Hematopoietic multipotent progenitor cell (in vitro differentiated cells): Measurements from ENCODE around the gene TMEM150C. TPM values are rescaled to one million over a fixed set of nuclear protein-coding genes. Genes with fewer than 3 reads are reported as not detected.
"Not testable (repeated sequence)": the region's sequence is repeated elsewhere in the genome, so short reads cannot be mapped to it uniquely, and the experiment has no call there.

Source experiments
- DNase-seq, 3 donors: peaks; one replicate each; pipeline ENCODE4 v3.0.0-alpha.2; 2011 to 2015; ENCODE audit warnings: low read depth in 2 of 3, low spot score in 2 of 3
- total RNA-seq: library from RNA; depleted of rRNA; stranded (reverse); fragments of >200 nt; gene quantifications from one replicate; pipeline ENCODE4 v1.2.3, GENCODE V29; 2012

Gene TMEM150C
- total RNA-seq, 1 donor = 8.6 TPM

DNA sequence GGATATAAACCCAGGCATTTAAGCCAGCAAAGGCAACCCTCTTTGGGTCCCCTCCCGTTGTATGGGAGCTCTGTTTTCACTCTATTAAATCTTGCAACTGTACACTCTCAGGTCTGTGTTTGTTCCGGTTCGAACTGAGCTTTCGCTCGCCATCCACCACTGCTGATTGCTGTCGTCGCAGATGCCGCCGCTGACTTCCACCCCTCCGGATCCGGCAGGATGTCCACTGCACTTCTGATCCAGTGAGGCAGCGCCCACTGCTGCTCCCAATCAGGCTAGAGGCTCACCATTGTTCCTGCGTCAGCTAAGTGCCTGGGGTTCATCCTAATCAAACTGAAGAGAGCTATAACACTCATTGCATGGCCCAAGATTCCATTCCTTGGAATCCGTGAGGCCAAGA, 82.2 kb downstream of the TMEM150C start:
- no peak for DNase-seq

DNA sequence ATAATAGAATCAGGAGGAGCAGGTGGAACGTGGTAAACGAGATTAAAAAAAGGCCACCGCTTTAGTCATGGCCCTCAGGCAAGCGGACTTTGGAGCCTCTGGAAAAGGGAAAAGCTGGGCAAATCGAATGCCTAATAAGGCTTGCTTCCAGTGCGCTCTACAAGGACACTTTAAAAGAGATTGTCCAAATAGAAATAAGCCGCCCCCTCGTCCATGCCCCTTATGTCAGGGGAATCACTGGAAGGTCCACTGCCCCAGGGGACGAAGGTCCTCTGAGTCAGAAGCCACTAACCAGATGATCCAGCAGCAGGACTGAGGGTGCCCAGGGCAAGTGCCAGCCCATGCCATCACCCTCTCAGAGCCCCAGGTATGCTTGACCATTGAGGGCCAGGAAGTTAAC, 84.3 kb downstream of the TMEM150C start:
- not testable (repeated sequence) for DNase-seq

DNA sequence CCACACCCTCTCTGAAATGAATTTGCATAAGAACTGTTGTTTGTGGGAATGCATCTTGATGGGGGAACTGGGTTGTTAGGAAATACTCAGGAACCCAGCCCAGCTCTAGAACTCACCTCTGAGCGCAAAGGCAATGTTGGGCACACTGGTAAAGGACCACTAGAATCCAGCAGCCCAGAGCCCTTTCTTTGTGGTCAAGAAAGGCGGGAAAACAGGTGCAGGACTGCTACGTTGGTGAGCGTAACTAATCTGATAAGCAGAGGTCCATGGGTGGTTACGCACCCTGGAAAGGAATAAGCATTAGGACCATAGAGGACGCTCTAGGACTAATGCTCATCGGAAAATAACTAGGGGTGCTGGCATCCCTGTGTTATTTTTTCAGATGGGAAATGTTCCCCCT, 85.9 kb downstream of the TMEM150C start:
- not testable (repeated sequence) for DNase-seq

DNA sequence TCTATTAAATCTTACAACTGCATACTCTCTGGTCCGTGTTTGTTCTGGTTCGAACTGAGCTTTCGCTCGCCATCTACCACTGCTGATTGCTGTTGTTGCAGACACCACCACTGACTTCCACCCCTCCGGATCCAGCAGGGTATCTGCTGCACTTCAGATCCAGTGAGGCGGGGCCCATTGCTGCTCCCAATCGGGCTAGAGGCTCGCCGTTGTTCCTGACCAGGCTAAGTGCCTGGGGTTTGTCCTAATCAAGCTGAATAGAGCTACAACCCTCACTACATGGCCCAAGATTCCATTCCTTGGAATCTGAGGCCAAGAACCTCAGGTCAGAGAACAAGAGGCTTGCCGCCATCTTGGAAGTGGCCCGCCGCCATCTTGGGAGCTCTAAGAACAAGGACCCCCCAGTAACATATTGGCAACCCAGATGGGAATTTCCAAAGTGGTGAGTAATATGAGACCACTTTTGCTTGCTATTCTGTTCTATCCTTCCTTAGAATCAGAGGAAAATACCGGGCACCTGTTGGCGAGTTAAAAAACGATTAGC, 88.1 kb downstream of the TMEM150C start:
- no peak for DNase-seq

DNA sequence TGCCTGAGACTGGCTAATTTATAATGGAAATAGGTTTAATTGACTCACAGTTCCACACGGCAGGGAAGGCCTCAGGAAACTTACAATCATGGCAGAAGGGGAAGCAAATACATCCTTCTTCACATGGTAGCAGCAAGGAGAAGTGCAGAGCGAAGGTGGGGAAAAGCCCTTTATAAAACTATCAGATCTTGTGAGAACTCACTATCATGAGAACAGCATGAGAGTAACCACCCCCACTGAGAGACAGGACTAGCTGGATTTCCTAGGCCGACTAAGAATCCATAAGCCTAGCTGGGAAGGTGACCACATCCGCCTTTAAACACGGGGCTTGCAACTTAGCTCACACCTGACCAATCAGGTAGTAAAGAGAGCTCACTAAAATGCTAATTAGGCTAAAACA, 88.7 kb downstream of the TMEM150C start:
- DNase-seq = not testable (repeated sequence)

DNA sequence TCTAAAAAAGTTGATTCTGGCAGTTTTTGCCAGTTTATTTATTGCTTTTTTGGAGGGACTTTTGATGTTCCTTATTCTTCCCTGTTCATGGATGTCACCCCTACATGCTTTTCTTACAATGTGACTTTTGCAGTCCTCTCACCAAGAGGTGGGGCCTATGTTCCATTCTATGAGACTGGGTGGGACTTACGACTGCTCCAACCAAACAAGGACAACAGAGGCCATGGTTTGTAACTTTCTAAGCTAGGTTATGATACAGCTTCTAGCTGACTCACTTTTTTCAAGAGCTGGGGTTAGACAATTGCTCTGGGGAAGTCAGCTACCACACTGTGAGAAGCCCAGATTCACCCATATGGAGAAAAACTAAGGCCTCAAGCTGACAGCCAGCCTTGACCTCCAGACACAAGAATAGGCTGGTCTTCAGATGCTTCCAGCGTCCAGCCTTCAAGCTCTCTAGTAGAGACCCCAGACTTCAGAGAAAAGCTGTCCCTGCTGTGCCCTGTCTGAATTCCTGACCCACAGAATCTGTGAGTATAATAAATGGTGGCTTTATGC, 91.9 kb downstream of the TMEM150C start:
- DNase-seq = no peak

DNA sequence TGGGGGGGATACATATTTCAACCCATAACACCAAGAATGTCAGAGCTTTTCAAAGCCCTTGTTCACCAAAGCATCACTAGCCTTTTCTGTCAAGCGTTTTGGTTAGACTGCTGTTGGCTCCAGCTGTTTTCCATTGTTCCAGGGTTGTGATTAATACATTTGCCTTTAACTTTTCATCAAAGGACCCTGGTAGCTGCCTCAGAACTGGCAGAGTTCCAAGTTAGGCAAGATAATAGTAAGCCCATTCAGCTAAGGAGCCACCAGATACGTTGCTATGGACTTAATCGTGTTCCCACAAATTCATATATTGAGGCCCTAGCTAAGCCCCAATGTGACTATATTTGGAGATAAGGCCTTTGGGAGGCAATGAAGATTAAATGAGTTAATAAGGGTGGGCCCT, 94.3 kb downstream of the TMEM150C start:
- DNase-seq = no peak

DNA sequence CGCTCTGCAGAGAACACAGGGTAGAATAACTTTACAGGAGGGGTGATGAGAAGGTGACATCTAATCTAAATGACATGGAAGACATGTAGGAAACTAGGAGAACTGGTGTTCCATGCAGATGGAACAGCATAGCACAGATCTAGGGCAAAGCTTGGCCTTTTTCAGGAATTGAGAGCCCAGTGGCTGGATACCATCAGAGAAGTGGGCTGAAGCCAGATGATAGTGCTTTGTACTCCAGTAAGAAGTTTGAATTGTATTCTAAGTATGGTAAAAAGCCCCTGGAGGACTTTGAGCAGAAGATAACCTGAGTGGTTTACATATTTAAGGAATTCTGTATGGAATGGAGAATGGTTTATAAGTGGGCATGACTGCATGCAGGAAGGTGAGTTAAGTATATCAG, 98.6 kb downstream of the TMEM150C start:
- DNase-seq = no peak

DNA sequence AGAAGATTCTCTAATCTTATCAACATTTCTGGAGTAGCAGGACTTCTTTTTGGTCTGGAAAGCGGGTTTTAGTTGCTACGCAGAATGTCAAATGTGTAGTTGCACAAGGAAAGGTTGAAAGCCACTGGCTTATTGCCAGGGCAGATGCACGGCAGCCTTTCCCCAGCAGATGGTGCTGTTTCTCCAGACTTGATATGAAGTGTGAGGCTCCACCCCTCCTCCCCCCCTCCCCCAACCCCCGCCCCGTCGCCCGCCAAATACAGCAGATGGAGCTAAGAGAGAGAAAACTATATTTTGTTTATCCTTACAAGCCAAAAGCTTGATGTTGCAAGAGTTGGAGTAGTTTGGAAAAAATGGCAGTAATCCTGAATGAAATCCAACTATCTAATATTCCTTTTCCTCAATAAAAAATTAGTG, 99.4 kb downstream of the TMEM150C start:
- DNase-seq = peak; percentile 66 to 92 (median 80)

DNA sequence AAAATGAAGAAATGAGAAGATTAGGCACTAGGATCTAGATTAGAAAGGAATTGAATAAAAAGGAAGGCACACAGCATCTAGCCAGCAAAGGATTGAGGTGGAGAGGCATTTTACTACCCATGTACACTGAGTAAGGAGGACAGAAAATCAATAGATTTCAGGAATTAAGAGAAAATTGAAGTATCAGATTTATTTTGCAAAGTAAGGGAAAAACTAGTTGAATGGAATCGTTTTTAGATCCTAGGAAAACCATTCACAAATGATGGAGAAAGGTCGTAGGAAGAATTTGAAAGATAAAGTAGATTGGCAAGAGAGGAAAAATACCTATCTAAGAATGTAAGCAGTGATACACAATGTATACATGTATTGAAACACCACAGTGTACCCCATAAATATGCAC, 100.1 kb downstream of the TMEM150C start:
- DNase-seq = no peak

DNA sequence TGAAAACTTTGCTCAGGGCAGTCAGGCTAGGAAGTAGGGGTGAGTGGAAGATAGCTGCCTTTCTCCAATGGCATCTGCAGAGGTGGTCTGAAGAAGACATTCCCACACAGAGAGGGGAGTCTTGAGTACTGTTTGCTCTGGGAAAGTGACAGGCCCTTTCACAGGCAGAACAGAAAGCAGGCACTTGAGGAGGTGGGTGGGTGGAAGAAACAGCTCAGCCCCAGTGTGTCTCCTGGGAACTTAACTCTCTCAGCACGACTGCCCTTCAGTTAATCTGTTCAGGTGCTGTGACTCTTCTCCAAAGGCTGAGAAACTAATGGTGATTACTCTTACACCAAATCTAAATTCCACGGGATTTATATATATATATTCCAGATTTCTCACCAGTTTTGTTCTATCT, 103.1 kb downstream of the TMEM150C start:
- DNase-seq = no peak

DNA sequence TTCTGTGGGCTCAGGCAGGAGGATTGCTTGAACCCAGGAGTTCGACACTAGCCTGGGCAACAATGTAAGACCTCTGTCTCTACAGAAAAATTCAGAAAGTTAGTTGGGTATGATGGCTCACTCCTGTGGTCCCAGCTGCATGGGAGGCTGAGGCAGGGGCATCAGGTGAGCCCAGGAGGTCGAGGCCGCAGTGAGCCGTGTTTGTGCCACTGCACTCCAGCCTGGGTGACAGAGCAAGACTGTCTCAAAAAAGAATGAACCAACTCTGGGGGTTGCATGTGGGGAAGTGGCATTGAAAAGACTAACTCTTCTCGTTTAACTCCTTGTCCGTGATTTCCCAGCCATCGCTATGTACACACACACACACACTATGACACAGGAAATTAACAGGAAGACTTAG, 104.5 kb downstream of the TMEM150C start:
- no peak for DNase-seq

DNA sequence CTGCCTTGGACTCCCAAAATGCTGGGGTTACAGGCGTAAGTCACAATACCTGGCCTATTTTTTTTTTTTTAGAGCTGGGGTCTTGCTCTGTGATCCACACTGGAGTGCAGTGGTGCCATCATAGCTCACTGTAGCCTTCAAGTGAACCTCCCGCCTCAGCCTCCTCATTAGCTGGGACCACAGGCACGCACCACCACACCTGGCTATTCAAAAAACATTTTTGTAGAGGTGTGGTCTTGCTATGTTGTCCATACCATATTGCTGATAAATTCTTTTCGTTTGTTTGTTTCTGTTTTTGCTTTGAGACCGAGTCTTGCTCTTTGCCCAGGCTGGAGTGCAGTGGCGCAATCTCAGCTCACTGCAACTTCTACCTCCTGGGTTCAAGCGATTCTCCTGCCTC, 109.8 kb downstream of the TMEM150C start:
- no peak for DNase-seq

DNA sequence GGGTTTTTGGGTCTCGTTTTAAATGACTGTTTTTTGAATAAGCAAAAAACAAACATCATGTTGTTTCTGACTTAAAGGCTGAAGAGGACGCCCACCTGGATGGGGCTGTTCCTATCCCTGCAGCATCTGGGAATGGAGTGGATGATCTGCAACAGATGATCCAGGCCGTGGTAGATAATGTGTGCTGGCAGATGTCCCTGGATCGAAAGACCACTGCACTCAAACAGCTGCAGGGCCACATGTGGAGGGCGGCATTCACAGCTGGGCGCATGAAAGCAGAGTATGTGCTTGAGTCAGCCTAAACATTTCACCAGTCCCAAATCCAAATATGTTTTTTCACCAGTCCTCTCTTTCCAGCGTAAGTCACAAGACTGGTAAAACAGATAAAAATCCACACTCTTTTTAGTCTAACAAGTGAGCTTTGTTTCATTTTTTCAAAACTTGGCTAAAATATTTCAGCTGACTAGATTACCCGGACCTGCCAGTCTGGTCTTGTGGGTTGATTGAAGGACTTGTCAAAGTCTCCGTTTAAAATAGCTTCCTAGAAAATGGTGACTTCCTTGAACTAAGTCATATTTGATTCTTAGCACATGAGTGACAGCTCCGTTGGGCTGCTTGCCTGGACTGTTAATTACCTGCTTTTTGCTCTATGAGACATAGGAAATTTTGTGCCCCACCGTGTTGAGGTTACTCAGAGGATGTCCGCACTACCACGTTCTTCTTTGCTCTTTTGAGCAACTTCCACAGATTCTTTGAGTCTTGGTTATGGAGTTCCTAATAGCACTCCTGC, 110.6 kb downstream of the TMEM150C start:
- no peak for DNase-seq

DNA sequence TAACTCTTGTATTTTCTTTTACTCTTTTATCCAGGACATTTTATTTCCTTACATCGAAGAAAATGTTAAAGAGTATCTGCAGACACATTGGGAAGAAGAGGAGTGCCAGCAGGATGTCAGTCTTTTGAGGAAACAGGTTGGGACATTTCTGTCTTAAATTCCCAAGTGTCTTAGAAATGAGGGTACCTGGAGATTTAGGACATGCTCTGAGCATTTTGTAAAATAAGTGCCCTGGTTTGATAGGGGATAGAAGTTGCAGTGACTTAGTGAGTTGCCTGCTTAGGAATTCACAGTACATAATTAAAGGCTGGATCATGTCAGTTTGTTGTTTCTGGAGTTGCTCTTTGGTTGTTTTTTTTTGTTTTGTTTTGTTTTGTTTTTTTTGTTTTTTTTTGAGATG, 113.9 kb downstream of the TMEM150C start:
- no peak for DNase-seq

DNA sequence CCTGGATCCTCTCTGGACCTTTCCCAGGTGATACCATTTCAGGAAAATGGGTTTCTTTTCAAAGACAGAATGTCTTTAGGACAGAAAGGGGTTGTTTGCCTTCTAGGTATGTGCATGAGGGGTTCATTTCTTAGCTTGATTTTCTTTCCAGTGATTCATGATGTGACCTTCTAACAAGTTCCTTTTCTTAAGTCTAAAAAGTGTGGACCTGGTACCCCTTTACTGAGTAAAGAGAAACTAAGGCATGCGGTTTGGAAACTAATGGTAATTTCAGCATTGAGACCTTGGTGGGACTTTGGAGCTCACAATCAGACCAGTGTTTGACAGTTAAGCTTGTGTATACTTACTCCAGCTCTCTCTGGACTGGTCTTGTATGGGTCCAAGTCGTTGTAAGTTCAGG, 122.7 kb downstream of the TMEM150C start:
- no peak for DNase-seq

DNA sequence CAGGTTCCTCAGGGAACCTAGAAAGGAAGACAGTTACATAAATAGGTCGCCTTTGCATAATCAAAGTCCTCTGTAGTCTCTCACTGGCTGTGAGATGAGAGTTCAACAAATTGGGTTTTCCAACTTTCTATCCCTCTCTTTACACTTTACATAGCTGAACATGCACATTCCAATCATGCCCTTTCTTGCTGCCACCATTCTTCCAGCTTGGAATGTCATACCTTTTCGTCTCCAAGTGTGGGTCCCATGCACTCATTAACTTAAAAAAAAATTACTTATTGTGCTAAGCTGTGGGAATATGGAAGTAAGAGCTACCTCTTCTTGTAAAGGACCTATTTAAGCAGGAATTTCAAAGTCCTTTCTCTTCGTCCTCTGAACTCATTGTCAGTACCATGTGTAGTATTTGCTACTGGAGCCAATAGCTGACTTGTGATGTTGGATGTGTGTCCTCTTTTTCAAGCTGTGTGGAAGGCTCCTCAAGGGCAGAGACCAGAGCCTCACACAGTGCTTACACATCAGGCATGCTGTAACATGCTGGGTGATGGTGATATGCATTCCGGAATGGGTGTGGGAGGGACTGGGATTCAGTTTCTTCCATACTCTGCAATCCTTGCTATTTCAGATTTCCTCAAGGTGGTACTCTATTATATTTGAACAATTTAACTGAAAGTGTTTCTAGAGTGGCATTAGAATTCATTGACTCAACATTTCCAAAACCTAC, 124.3 kb downstream of the TMEM150C start:
- DNase-seq = no peak

DNA sequence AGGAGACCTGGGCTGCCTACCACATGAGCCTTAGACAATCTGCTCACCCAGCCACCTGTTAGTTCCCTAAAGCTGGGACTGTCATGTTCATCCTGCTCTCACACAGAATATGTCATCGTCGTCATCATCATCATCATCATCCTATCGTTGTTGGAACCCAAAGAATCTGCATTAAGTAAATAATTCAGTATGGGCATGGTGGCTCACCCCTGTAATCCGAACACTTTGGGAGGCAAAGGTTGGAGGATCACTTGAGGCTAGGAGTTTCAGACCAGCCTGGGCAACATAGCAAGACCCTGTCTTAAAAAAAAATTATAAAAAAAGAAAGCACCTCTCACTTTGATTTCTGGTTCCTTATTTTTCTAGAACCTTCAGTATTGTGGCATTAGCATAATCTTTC, 125.0 kb downstream of the TMEM150C start:
- DNase-seq = no peak

DNA sequence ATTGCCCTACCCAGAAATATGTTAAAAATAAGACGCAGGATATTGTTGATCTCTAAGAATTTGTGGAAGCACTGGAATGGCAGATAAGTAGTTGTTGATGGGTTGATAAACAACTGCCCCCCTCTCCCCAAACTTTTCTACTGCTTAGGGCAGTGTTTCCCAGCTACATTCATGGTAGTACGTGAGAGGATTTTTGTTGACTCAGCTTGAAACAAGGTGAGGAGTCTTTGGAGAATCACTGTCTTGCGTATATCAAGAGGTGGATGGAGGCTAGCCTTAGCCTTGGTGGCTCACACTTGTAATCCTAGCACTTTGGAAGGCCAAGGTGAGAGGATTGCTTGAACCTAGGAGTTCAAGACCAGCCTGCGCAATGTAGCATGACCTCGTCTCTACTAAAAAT, 125.7 kb downstream of the TMEM150C start:
- DNase-seq = no peak

DNA sequence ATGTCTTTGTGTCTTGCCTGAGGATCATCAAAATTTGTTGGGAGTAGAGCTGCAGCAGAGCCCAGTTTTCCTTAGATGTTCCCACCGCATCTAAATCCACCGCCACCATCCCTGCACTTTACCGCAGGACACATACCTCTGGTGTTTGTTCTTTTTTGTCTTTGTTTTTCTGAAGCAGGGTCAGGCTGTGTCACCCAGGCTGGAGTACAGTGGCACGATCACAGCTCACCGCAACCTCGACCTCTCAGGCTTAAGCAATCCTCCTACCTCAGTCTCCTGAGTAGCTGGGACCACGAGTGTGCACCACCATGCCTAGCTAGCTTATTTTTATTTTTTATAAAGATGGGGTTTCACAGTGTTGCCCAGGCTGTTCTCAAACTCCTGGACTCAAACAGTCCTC, 126.8 kb downstream of the TMEM150C start:
- no peak for DNase-seq

DNA sequence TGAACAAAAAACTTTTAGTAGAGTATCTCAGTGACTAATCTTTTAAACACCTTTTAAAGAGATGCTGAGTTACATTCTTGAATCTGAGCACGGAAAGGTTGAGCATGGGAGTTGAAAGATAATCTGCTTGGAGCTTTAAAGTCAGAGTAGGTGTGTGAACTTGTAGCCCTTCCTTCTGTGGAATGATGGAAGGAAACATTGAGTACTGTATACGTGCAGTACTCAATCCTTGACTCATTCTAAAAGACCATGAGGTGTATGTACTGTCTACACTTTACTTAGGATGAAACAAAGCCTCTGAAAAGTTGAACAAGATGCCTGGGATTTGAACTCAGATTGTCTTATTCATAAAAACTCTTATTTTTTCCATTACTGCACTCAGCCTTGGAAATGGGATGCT, 128.0 kb downstream of the TMEM150C start:
- no peak for DNase-seq
